Measurements from ENCODE around the gene KLRD1.

DNA sequence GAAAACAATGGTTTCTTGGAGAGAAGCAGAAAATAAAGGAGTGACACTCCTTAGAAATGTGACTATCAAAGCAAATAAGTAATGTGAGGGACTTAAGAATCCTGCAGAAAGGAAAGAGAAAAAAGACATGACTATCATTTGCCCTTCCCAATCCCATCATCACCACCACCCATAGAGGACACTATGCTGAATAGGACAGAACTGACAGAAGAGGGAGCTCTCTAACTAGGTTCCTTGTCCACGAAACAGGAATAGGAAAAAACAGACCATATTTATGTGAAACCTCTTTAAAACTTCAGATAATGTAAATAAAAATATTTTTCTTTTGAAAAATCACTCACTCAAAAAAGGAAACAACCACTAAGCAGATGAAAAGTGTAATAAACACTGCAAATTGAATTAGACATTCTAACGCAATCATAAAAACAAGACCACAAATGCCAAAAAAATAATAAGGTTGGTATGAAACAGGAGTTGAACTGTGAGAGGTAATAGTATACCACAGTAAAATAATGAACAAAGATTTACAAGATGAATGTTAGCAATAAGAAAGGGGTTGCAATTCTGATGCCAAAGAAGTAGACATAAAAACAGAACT is 24.1 kb downstream of the KLRD1 start:
- TF ChIP-seq, protein P1, sequence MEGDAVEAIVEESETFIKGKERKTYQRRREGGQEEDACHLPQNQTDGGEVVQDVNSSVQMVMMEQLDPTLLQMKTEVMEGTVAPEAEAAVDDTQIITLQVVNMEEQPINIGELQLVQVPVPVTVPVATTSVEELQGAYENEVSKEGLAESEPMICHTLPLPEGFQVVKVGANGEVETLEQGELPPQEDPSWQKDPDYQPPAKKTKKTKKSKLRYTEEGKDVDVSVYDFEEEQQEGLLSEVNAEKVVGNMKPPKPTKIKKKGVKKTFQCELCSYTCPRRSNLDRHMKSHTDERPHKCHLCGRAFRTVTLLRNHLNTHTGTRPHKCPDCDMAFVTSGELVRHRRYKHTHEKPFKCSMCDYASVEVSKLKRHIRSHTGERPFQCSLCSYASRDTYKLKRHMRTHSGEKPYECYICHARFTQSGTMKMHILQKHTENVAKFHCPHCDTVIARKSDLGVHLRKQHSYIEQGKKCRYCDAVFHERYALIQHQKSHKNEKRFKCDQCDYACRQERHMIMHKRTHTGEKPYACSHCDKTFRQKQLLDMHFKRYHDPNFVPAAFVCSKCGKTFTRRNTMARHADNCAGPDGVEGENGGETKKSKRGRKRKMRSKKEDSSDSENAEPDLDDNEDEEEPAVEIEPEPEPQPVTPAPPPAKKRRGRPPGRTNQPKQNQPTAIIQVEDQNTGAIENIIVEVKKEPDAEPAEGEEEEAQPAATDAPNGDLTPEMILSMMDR (IDR thresholded peaks at IDR 0.05): peak; percentile 64 to 76 (median 68)
- no peak for TF ChIP-seq POLR2A (IDR thresholded peaks at IDR 0.05)

Measured in transverse colon (tissue), 3 donors.